Measurements from ENCODE around the gene EFNA3.

DNA sequence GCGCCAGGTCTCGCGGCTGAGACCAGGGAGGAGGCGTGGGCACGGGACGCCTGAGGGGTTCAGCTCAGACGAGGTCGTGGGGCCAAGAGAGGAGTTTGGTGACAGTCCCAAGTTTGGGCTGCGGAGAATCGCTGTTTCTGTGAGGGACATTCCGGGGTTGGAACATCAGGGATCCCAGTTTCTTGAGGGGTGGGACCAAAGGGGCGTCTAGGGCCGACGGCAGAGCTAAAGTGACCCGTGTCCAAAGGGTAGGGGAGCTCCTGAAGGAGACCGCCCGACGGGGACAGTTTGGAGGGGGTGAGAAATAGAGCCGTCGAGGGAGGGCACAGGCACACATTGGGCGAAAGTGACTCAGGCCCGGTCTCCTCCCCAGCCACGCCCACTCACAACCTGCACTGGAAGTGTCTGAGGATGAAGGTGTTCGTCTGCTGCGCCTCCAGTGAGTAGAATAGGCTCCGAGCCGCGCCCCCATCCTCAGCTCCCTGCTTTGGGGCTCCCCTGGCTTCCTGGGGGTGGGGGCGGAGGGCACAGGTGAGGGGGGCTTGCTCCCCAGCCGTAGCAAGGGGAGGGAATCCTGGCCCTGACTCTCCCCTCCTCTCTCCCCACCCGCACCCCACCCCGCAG is 7.0 kb downstream of the EFNA3 start:
- TF ChIP-seq POLR2AphosphoS5 (IDR thresholded peaks at IDR 0.05; ENCODE audit: low read depth, low read length): no peak
- TF ChIP-seq, protein P1, sequence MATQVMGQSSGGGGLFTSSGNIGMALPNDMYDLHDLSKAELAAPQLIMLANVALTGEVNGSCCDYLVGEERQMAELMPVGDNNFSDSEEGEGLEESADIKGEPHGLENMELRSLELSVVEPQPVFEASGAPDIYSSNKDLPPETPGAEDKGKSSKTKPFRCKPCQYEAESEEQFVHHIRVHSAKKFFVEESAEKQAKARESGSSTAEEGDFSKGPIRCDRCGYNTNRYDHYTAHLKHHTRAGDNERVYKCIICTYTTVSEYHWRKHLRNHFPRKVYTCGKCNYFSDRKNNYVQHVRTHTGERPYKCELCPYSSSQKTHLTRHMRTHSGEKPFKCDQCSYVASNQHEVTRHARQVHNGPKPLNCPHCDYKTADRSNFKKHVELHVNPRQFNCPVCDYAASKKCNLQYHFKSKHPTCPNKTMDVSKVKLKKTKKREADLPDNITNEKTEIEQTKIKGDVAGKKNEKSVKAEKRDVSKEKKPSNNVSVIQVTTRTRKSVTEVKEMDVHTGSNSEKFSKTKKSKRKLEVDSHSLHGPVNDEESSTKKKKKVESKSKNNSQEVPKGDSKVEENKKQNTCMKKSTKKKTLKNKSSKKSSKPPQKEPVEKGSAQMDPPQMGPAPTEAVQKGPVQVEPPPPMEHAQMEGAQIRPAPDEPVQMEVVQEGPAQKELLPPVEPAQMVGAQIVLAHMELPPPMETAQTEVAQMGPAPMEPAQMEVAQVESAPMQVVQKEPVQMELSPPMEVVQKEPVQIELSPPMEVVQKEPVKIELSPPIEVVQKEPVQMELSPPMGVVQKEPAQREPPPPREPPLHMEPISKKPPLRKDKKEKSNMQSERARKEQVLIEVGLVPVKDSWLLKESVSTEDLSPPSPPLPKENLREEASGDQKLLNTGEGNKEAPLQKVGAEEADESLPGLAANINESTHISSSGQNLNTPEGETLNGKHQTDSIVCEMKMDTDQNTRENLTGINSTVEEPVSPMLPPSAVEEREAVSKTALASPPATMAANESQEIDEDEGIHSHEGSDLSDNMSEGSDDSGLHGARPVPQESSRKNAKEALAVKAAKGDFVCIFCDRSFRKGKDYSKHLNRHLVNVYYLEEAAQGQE (IDR thresholded peaks at IDR 0.05; ENCODE audit: insufficient read depth in 1 of 2, low read depth in 2 of 2, low read length in 2 of 2): no peak
- TF ChIP-seq TAF1 (IDR thresholded peaks at IDR 0.05; ENCODE audit: borderline replicate concordance, insufficient read depth, low read length): no peak
- no peak for TF ChIP-seq SIN3A (IDR thresholded peaks at IDR 0.05; ENCODE audit: borderline replicate concordance, insufficient read depth, low read length)
- TF ChIP-seq FOXP2 (optimal IDR thresholded peaks at IDR 0.05; ENCODE audit: borderline replicate concordance, extremely low read depth, extremely low read length, insufficient read depth): no peak

All from PFSK-1 (cell line).